Left lung (tissue), 10 donors: Measurements from ENCODE around the gene FHOD3. TPM values are rescaled to one million over a fixed set of nuclear protein-coding genes. Genes with fewer than 3 reads are reported as not detected.
A peak's percentile ranks its signal among the peaks of the same experiment; 100 is the strongest.

ENCODE experiments used
- ATAC-seq: fragments of 200-7000 bp; cut with Tn5 transposase; one replicate; pipeline ENCODE4 v1.9.1; 2020; ENCODE audit warnings: moderate library complexity
- DNase-seq, 4 donors: peaks; one replicate each; pipeline ENCODE4 v3.0.0-alpha.2; 2013 to 2020
- H3K27ac ChIP-seq, 2 donors: fragments of 200-600 bp; sonication (generic) in 1 of 2; one replicate each; pipeline versions ENCODE4 v1.5.0 to v1.8.0; 2020 to 2021
- H3K27me3 ChIP-seq, 2 donors: fragments of 200-600 bp; sonication (generic) in 1 of 2; one replicate each; pipeline versions ENCODE4 v1.5.0 to v1.8.0; 2020 to 2021
- H3K36me3 ChIP-seq, 2 donors: fragments of 200-600 bp; sonication (generic) in 1 of 2; one replicate each; pipeline versions ENCODE4 v1.5.0 to v1.8.0; 2020 to 2021
- H3K4me1 ChIP-seq, 2 donors: fragments of 200-600 bp; one replicate each; pipeline ENCODE4 v1.8.0; 2021
- H3K4me3 ChIP-seq, 2 donors: fragments of 200-600 bp; sonication (generic) in 1 of 2; one replicate each; pipeline versions ENCODE4 v1.5.0 to v1.8.0; 2020 to 2021; ENCODE audit warnings: mild to moderate bottlenecking in 1 of 2
- H3K9me3 ChIP-seq, 2 donors: fragments of 200-600 bp; sonication (generic) in 1 of 2; one replicate each; pipeline versions ENCODE4 v1.5.0 to v1.8.0; 2020 to 2021
- intact Hi-C, 2 donors: fragments of 100-400 bp; cut with DNase I; formaldehyde crosslinking; loops; one replicate each; pipeline versions ENCODE4 v1.11.2 to v1.14.2; 2022
- polyA plus RNA-seq, 6 donors: library from polyadenylated mRNA; unstranded; fragments of 120-200 nt; gene quantifications; one replicate each; pipeline ENCODE4 v1.2.1, GENCODE V29; 2013; ENCODE audit not compliant: insufficient read length in 6 of 6
- total RNA-seq, 2 donors: library from RNA; stranded (reverse); fragmentation: NEBNext Ultra II Directional; extraction: Animal tissue kit (Norgen Biotek cat#: 25700); gene quantifications; one replicate each; pipeline ENCODE4 v1.2.1, GENCODE V29; 2021
- TF ChIP-seq, protein P1 (sequence below), 2 donors: fragments of 200-600 bp; sonication (generic) in 1 of 2; IDR thresholded peaks; one replicate each; pipeline versions ENCODE4 v1.5.0 to v1.8.0; 2021; ENCODE audit warnings: antibody characterized with exemption in 2 of 2
- donor health status: DM: no; HTN: yes; CAD: no.
- donor health status: DM: no; HTN: no; CAD: no.

FHOD3 gene
- total and polyA plus RNA-seq, 8 donors, result 0.55 to 2.9 (median 1.5) TPM

DNA sequence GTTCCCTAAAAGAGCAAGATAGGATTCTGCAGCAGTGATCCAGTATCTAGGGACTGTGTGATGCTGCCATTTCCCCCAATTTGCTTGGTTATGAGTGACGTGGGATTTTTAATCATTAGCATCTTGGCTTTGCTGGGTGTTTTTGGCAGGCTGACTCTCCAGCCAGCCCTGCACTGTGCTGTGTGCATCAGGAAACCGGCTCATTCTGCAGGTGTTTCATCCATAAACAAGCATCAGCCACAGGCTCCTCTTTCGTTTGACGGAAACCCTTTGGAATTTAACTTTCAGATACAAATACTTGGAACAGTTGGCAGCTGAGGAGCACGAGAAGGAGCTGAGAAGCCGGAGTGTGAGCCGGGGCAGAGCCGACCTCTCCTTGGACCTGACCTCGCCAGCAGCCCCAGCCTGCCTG lies 395.4 kb downstream of the FHOD3 start:
- no peak for DNase-seq
- H3K4me3 ChIP-seq, result no peak overlapping the region

DNA sequence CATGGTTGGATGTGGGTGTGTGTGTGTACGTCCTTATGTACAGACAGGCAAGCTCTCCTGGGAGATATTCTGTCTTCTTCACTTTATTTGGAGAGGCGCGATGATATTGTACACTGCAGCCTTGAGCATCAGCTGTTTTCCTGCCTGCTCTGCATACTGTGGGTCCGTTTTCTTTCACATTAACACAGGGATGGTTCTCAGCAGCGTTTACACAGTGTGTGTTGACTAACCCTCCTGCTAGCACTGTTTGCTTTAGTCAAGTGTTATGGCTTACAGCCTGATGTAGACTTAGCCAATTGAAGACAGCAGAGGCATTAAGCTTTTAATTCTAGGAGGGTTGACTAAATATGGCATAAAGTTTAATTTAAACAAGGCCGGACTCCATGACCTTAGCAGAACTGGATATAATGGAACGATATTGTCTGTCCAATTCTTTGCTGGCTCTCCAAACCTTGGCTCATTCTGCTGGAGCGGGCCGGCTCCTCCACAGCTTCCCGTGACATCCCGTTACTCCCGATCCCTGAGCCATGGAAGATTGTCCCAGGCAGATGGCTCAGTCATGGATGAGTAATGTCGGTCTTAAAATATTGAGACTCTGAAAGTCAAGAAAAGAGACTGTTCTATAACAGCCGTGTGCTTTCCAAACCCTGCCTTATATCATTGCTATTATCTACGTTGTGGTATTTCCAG lies 396.6 kb downstream of the FHOD3 start:
- intact Hi-C loops, result no loop called here
- Histone ChIP-seq H3K4me3 (no peak overlapping the region), H3K9me3 (no peaks in the 10 kb centered on the region), H3K27me3 (no peaks in the 10 kb centered on the region), H3K36me3 (no peaks in the 10 kb centered on the region), H3K4me1 (no peaks in the 10 kb centered on the region), H3K27ac (no peak overlapping the region)
- ATAC-seq, result peak; percentile 97
- TF ChIP-seq, protein P1, sequence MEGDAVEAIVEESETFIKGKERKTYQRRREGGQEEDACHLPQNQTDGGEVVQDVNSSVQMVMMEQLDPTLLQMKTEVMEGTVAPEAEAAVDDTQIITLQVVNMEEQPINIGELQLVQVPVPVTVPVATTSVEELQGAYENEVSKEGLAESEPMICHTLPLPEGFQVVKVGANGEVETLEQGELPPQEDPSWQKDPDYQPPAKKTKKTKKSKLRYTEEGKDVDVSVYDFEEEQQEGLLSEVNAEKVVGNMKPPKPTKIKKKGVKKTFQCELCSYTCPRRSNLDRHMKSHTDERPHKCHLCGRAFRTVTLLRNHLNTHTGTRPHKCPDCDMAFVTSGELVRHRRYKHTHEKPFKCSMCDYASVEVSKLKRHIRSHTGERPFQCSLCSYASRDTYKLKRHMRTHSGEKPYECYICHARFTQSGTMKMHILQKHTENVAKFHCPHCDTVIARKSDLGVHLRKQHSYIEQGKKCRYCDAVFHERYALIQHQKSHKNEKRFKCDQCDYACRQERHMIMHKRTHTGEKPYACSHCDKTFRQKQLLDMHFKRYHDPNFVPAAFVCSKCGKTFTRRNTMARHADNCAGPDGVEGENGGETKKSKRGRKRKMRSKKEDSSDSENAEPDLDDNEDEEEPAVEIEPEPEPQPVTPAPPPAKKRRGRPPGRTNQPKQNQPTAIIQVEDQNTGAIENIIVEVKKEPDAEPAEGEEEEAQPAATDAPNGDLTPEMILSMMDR (IDR thresholded peaks at IDR 0.05), result no peak
- peak in 1 of 4 donors; percentile 49 for DNase-seq

More for the DNA sequence above, 395.4 kb downstream of the FHOD3 start:
- Histone ChIP-seq H3K27me3 (no peaks in the 10 kb centered on the region), H3K4me1 (no peaks in the 10 kb centered on the region), H3K27ac (no peak overlapping the region), H3K36me3 (no peaks in the 10 kb centered on the region), H3K9me3 (no peaks in the 10 kb centered on the region)
- intact Hi-C loops, result no loop called here
- ATAC-seq, result no peak
- TF ChIP-seq, protein P1 (IDR thresholded peaks at IDR 0.05), result no peak

DNA sequence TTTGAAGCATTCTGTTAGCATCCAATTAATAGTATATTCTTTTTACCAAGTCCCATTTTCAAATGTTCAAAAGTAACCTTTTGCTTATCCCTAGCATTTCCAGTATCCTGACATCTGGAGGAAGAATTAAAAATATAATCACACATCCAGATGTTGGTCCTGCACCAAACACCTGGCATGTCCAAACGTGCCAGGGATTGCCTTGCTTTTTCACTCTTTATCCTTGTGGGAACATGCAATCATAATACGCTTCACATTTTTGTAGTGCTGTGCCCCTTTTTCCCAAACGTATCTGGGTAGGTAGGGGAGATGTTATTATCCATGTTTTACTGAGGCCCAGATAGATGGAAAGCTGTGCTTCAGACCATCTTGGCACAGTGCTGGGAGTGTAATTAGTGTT lies 398.3 kb downstream of the FHOD3 start:
- H3K9me3 ChIP-seq, result no peaks in the 10 kb centered on the region
- H3K4me3 ChIP-seq, result no peak overlapping the region
- intact Hi-C loops, result no loop called here
- H3K4me1 ChIP-seq, result no peaks in the 10 kb centered on the region
- TF ChIP-seq, protein P1 (IDR thresholded peaks at IDR 0.05), result no peak
- DNase-seq, result no peak
- H3K27me3 ChIP-seq, result no peaks in the 10 kb centered on the region
- H3K27ac ChIP-seq, result no peak overlapping the region
- no peak for ATAC-seq
- H3K36me3 ChIP-seq, result no peaks in the 10 kb centered on the region

DNA sequence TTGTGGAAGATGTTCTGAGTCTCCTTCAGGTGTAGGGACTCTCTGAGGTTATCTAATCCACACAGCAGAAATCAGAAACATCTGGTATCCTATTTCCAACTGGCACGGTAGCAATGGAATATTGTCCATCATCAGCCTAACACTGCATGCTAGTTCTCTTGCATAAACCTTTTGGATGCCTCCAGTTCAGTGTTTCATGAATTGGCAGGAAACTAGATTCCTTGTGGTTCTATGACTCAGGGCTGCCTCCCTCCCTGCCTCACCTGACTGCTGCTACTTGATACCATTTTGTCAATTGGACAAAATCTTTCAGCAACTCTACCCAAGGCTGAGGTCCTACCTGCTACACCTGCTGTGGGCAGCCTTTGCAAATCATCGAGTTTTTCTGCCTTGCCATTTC lies 400.4 kb downstream of the FHOD3 start:
- ATAC-seq (no peak), DNase-seq (no peak)
- intact Hi-C loops, result no loop called here
- no peaks in the 10 kb centered on the region for H3K9me3 ChIP-seq
- no peak overlapping the region for H3K27ac ChIP-seq
- H3K36me3 ChIP-seq, result no peaks in the 10 kb centered on the region
- TF ChIP-seq, protein P1 (IDR thresholded peaks at IDR 0.05), result no peak
- no peaks in the 10 kb centered on the region for H3K4me1 ChIP-seq
- no peak overlapping the region for H3K4me3 ChIP-seq
- H3K27me3 ChIP-seq, result no peaks in the 10 kb centered on the region

DNA sequence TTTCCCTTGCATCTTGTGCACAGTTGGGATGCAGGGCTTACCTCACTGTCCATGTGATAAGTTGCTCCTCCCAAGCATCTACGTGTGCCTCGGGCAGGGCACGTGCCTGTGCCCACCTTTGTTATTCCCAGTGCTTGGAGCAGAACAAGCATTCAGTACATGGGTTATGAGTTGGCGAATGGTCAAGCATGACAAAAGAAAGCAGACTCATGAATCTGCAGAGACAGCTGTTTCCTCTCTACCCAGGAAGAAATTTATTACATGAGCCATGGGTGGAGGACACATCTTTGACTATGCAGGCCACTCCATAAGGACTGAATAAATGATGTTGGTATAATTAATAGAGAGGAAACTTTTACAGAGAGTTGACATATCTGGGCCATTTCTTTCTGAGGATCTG lies 403.4 kb downstream of the FHOD3 start:
- no peak for DNase-seq
- Histone ChIP-seq H3K9me3 (no peaks in the 10 kb centered on the region), H3K4me1 (no peaks in the 10 kb centered on the region), H3K27ac (no peak overlapping the region), H3K4me3 (no peak overlapping the region), H3K27me3 (peaks cover 0 to 4% of the 10 kb centered on the region in 2 donors), H3K36me3 (no peaks in the 10 kb centered on the region)
- TF ChIP-seq, protein P1 (IDR thresholded peaks at IDR 0.05), result no peak
- intact Hi-C loops, result no loop called here
- ATAC-seq, result no peak
